Measurements from ENCODE around the gene FOXP1. TPM values are rescaled to one million over a fixed set of nuclear protein-coding genes. Genes with fewer than 3 reads are reported as not detected.

Gene FOXP1
- total RNA-seq, 2 experiments from 2014 or later: 178 TPM

DNA sequence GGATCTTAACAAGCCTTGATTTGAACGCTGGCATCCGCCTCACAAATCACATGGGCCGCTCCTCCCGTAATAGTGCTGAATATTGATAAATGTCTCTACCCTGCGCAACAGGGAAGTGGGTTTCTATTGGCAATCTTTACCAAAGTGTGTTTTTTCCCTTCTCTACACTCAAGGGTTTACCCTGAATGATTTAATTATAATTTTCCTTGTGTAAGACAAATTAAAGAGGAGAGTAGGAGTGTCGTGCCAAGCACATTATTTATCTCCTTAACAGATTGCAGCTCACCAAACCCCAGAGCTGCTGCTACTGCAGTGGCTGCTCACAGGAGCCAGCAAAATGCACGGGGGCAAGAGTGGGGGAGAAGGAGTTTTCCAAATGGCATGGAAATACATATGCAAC, 545.8 kb downstream of the FOXP1 start:
- Mint-ChIP-seq H3K27me3 (no peaks in the 10 kb centered on the region), H3K9me3 (no peaks in the 10 kb centered on the region), H3K4me3 (no peak overlapping the region), H3K4me1 (peaks cover 53% of the 10 kb centered on the region), H3K36me3 (peaks cover 61% of the 10 kb centered on the region), H3K27ac (no peak overlapping the region)
- ATAC-seq (ENCODE audit: low read depth) (no peak), DNase-seq (no peak)
- POLR2A ChIA-PET: no interaction called here

DNA sequence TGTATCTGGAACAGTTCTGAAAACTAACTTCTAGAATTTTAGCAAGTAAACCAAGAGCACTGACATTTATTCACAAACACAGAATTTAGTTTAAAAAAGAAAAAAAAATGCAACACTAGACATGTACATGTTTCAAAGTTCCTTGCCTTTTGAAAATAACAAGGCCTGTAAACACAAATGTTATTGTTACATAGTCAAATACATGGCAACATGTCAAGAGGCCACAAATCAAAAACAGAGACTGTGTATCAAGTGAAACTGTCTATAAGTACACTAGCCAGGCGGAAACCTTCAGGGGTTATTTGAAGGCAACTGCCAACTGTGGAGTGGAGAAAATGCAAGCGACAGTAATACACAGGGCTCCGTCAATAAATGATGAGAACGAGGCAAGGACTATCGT, 547.6 kb downstream of the FOXP1 start:
- no peaks in the 10 kb centered on the region for H3K27me3 Mint-ChIP-seq
- peaks cover 59% of the 10 kb centered on the region for H3K4me1 Mint-ChIP-seq
- H3K36me3 Mint-ChIP-seq: peaks cover 71% of the 10 kb centered on the region
- H3K4me3 Mint-ChIP-seq: no peak overlapping the region
- ATAC-seq (ENCODE audit: low read depth) (no peak), DNase-seq (no peak)
- H3K9me3 Mint-ChIP-seq: peaks cover 2% of the 10 kb centered on the region
- H3K27ac Mint-ChIP-seq: peak overlapping the region; percentile 34
- POLR2A ChIA-PET: interaction anchor here (0.6 kb wide), 1 partner anchor 95 kb away, joined by 3 read pairs; no protein-coding TSS in a partner anchor

DNA sequence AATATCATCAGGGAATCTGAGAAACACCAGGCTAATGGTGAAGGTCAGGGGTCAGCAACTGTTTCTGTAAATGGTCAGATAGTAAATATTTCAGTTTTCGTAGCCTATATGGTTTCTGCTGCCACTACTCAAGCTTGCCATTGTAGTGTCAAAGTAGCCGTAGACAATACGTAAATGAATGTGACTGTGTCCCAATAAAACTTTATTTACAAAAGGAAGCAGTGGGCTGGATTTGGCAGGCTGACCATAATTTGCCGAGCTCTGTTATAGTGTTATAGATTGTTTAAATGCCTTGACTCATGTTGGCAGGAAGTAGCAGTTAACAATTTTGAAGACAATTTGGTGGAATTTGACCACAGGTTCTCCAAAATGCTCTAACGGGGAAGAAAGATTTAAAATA, 548.2 kb downstream of the FOXP1 start:
- no peaks in the 10 kb centered on the region for H3K27me3 Mint-ChIP-seq
- H3K4me3 Mint-ChIP-seq: no peak overlapping the region
- ATAC-seq (ENCODE audit: low read depth): no peak
- peaks cover 56% of the 10 kb centered on the region for H3K4me1 Mint-ChIP-seq
- peak overlapping the region; percentile 54 for H3K27ac Mint-ChIP-seq
- H3K9me3 Mint-ChIP-seq: peaks cover 2% of the 10 kb centered on the region
- peaks cover 71% of the 10 kb centered on the region for H3K36me3 Mint-ChIP-seq
- DNase-seq: no peak
- POLR2A ChIA-PET: interaction anchor here (0.6 to 1.3 kb wide), 2 partner anchors 11 to 95 kb away, joined by 3 read pairs; no protein-coding TSS in a partner anchor

DNA sequence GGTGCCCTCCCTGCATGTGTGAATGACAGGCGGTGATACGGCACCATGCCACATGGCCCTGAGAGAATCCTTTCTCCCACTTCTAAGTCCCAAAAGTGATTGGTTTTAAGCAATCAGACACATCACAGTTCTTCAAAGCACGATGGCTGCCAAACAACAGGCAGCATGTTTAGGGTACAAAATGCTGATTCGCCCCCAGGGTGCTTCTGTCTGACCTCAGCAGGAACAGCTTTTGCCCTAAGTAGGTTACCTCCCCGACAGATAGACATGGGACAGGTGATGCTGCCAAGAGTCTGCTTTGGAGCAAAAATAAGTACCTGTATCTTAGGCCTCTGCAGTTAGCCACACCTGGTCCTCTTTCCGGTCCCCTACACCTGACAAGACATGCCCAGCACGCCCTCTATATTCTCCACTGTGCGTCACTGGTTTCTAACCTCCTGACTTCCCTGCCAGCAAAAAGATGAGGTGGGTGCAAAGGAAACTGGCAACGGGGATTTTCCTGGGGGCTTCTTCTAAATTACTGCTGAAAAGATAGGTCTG, 549.8 kb downstream of the FOXP1 start:
- no peaks in the 10 kb centered on the region for H3K27me3 Mint-ChIP-seq
- peaks cover 53% of the 10 kb centered on the region for H3K4me1 Mint-ChIP-seq
- peak overlapping the region; percentile 33 for H3K27ac Mint-ChIP-seq
- no peak for DNase-seq
- H3K9me3 Mint-ChIP-seq: peaks cover 2% of the 10 kb centered on the region
- POLR2A ChIA-PET: interaction anchor here (1.0 kb wide), 1 partner anchor 11 kb away, joined by 3 read pairs; no protein-coding TSS in a partner anchor
- H3K36me3 Mint-ChIP-seq: peaks cover 70% of the 10 kb centered on the region
- ATAC-seq (ENCODE audit: low read depth): no peak
- no peak overlapping the region for H3K4me3 Mint-ChIP-seq

DNA sequence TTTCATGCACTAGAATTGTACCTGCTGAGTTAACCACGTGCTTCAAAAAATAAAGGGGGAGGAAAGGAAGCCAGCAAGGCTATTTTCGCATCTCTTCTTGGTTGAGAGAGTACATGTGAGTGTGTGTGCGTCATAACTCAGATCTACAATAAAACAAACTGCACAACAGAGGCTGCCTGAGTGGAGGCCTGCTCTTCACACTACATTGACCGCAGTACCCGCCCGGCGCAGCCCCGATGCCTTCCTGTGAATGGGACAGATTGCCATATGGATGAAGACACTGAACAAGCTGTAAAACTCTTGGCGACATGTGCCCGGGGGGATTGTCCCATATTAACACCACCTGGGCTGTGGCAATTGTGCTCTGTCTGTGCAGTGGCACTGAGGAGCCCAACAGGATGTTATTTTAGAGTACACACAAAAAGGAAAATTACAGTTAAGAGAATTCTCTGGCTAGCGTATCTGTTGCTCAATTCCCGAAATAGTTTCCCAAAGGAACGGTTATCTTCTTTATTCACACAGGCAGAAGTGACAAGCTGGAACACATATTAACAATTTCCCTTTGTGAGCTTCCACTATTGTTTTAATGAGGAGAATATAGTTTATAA, 551.5 kb downstream of the FOXP1 start:
- Mint-ChIP-seq H3K27ac (no peak overlapping the region), H3K4me1 (peaks cover 49% of the 10 kb centered on the region), H3K36me3 (peaks cover 66% of the 10 kb centered on the region), H3K27me3 (no peaks in the 10 kb centered on the region), H3K4me3 (no peak overlapping the region), H3K9me3 (peaks cover 2% of the 10 kb centered on the region)
- peak; percentile 50 for ATAC-seq (ENCODE audit: low read depth)
- DNase-seq: no peak
- POLR2A ChIA-PET: interaction anchor here (0.6 kb wide), 1 partner anchor 33 kb away, joined by 3 read pairs; no protein-coding TSS in a partner anchor

DNA sequence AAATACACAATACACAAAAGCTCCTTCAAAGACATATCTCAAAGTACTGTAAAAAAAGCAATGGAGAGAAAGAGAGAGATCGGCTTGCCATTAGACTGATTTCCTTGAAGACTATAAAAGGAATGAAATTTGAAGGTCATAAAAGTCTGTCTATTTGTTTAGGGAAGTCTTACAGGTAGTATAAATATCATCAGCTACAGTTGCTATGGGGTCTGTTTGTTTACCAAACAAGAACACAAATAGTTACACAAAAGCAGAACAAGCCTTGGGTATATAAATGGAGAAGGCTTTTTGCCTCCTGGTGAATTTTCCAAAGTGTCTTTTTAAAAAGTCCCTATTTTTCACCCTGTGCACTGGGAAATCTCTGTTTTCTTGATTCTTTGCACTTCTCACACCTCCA, 552.3 kb downstream of the FOXP1 start:
- no peak for DNase-seq
- Mint-ChIP-seq H3K36me3 (peaks cover 67% of the 10 kb centered on the region), H3K27me3 (no peaks in the 10 kb centered on the region), H3K27ac (peak overlapping the region; percentile 45), H3K4me3 (no peak overlapping the region), H3K9me3 (peaks cover 2% of the 10 kb centered on the region), H3K4me1 (peaks cover 51% of the 10 kb centered on the region)
- POLR2A ChIA-PET: no interaction called here
- ATAC-seq (ENCODE audit: low read depth): no peak

DNA sequence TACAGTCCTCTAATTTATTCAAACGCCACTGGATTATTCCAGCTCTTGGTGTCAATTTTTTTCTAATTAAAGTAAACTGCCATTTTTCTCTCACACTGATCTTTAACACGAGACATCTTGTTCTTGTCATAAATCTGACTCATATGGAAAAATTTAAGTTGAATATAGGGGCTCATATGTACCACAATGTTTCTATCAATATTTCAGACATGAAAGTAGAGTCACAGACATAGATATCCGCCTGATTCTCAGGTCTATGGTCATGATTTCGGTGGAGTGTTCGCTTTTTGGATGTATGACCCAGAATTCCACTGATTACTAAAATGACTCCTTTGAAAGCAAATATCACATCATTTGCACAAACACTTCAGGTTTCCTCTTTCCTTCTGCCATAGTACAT, 552.8 kb downstream of the FOXP1 start:
- POLR2A ChIA-PET: interaction anchor here (1.5 kb wide), 1 partner anchor 34 kb away, joined by 3 read pairs; no protein-coding TSS in a partner anchor
- peak overlapping the region; percentile 45 for H3K27ac Mint-ChIP-seq

DNA sequence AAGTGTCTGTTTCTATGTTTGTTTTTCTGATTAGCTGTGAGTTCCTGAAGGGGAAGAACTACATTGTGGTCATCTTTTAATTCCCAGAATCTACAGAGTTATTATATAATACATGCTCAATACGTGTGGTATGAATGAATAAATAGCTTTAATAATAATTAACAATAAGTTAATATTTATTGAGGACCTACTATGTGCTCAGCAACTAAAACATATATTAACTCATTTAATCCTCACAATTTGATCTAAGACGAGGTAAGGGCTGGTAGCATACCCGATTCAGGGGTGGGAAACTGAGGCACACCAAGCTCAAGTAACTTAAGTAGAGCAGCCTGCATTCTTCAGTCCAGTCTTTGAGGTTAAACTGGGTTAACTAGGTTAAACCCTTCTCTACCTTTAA, 553.8 kb downstream of the FOXP1 start:
- Mint-ChIP-seq H3K4me3 (no peak overlapping the region), H3K27ac (no peak overlapping the region)

More for the DNA sequence above, 552.8 kb downstream of the FOXP1 start:
- ATAC-seq (ENCODE audit: low read depth) (no peak), DNase-seq (no peak)
- Mint-ChIP-seq H3K4me3 (no peak overlapping the region), H3K27me3 (no peaks in the 10 kb centered on the region), H3K36me3 (peaks cover 65% of the 10 kb centered on the region), H3K4me1 (peaks cover 52% of the 10 kb centered on the region), H3K9me3 (peaks cover 2% of the 10 kb centered on the region)

DNA sequence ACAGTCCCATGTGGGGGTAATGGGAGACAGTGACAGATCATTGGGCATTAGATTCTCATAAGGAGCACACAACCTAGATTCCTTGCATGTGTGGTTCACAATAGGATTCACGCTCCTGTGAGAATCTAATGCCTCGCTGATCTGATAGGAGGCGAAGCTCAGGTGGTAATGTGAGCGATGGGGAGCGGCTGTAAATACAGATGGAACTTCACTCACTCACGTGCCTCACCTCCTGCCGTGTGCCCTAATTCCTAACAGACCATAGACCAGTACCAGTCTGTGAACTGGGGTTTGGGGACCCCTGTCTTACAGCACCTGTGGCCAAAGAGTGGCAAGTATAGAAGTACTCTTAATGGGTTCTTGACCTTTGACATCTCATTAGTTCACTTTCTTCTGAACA, 554.7 kb downstream of the FOXP1 start:
- H3K9me3 Mint-ChIP-seq: peaks cover 2% of the 10 kb centered on the region
- peaks cover 63% of the 10 kb centered on the region for H3K36me3 Mint-ChIP-seq
- peak overlapping the region; percentile 21 for H3K27ac Mint-ChIP-seq
- no peak overlapping the region for H3K4me3 Mint-ChIP-seq
- no peak for DNase-seq
- no peak for ATAC-seq (ENCODE audit: low read depth)
- POLR2A ChIA-PET: interaction anchor here (1.2 kb wide), 1 partner anchor 18 kb away, joined by 4 read pairs; no protein-coding TSS in a partner anchor
- no peaks in the 10 kb centered on the region for H3K27me3 Mint-ChIP-seq
- peaks cover 52% of the 10 kb centered on the region for H3K4me1 Mint-ChIP-seq

More for the DNA sequence above, 553.8 kb downstream of the FOXP1 start:
- Mint-ChIP-seq H3K27me3 (no peaks in the 10 kb centered on the region), H3K9me3 (peaks cover 2% of the 10 kb centered on the region), H3K36me3 (peaks cover 63% of the 10 kb centered on the region), H3K4me1 (peaks cover 51% of the 10 kb centered on the region)
- no peak for DNase-seq
- ATAC-seq (ENCODE audit: low read depth): no peak
- POLR2A ChIA-PET: interaction anchor here (1.5 kb wide), 1 partner anchor 35 kb away, joined by 3 read pairs; no protein-coding TSS in a partner anchor

DNA sequence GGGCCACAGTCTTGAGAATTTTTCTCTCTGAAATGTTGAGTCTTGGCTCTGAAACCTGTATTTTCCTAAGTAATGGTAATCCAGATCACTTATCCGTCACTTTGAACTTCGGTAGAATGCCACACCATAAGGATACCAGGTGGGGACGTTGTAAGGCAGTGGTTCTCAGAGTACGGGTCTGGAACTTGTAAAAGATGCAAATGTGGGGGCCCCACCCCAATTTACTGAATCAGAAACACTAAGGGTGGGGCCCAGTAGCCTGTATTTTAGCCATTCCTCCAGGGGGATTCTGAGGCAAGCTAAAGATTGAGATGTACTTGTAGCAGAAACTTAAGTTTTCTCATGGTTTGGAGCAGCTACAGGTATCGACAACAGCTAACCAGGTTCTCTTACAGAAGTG, 555.3 kb downstream of the FOXP1 start:
- H3K27ac Mint-ChIP-seq: no peak overlapping the region
- no peak overlapping the region for H3K4me3 Mint-ChIP-seq
- POLR2A ChIA-PET: interaction anchor here (1.2 kb wide), 1 partner anchor 17 kb away, joined by 4 read pairs; no protein-coding TSS in a partner anchor
- DNase-seq: no peak
- H3K4me1 Mint-ChIP-seq: peaks cover 49% of the 10 kb centered on the region
- no peaks in the 10 kb centered on the region for H3K27me3 Mint-ChIP-seq
- H3K9me3 Mint-ChIP-seq: peaks cover 2% of the 10 kb centered on the region
- no peak for ATAC-seq (ENCODE audit: low read depth)
- peaks cover 62% of the 10 kb centered on the region for H3K36me3 Mint-ChIP-seq

DNA sequence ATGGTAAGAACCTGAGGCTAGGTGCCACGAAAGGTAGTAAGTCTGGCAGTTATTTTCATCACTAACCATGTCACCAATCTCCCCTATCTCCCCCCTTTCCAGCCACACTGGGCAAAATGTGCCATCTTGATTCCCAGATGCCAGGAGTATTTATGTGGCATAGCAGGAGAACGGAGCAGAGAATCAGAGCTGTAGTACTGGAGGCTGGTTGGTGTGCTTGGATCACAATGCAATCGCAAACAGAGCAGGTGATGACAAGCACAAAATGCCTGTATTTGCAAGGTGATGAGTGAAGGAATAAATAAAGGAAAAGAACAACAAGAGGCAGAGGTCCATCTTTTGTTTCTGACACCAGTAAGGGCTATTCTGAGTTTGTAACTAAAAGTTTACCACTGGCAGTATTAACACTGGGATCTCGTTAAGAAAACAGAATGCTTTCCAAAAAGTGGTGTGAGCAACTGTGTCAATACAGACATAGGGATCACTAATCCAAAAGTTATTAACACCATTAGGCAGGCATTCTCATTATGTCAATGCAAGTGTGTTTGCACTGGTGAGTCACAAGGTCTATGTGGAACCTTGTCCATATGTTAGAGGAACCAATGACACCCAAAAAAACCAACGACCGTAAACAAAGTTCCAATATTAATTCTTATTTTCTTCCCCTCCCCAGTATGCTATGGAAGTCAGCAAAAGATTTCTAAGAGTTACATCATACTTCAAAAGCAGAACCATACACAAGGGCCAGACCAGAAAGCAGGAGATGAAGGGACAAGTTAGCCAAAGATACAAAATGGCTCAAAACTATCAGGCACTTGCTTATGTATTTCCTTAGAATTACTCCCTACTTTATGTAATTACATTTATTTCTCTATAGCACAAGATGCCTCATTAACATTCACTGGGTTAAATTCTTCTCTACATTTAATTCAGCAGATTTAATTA, 556.6 kb downstream of the FOXP1 start:
- no peak for ATAC-seq (ENCODE audit: low read depth)
- H3K27me3 Mint-ChIP-seq: no peaks in the 10 kb centered on the region
- H3K4me3 Mint-ChIP-seq: no peak overlapping the region
- H3K36me3 Mint-ChIP-seq: peaks cover 58% of the 10 kb centered on the region
- H3K9me3 Mint-ChIP-seq: peaks cover 2% of the 10 kb centered on the region
- peaks cover 41% of the 10 kb centered on the region for H3K4me1 Mint-ChIP-seq
- no peak for DNase-seq
- peak overlapping the region; percentile 36 for H3K27ac Mint-ChIP-seq
- POLR2A ChIA-PET: no interaction called here

DNA sequence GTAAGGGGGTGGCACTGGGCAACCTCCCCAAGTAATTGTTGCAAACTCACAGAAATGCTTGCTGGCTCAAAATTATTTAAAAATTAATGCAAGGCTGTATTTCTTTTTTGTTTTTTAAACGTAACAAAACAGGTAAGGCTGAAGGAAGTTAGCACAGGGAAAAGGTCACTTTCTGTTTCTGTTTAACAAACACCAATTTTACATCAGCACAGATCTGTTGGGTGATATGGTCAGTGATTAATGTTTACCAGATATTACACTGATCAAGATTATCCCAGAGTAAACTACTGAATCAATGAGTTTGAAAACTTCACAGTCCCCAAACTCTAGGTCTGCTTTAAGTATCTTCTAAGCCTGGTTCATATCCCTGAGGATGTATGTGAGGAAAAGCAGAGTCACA, 558.0 kb downstream of the FOXP1 start:
- peak overlapping the region; percentile 14 for H3K4me3 Mint-ChIP-seq
- H3K36me3 Mint-ChIP-seq: peaks cover 54% of the 10 kb centered on the region
- DNase-seq (no peak), ATAC-seq (ENCODE audit: low read depth) (no peak)
- POLR2A ChIA-PET: no interaction called here
- no peaks in the 10 kb centered on the region for H3K27me3 Mint-ChIP-seq
- no peaks in the 10 kb centered on the region for H3K9me3 Mint-ChIP-seq
- peaks cover 41% of the 10 kb centered on the region for H3K4me1 Mint-ChIP-seq
- peak overlapping the region; percentile 50 for H3K27ac Mint-ChIP-seq

DNA sequence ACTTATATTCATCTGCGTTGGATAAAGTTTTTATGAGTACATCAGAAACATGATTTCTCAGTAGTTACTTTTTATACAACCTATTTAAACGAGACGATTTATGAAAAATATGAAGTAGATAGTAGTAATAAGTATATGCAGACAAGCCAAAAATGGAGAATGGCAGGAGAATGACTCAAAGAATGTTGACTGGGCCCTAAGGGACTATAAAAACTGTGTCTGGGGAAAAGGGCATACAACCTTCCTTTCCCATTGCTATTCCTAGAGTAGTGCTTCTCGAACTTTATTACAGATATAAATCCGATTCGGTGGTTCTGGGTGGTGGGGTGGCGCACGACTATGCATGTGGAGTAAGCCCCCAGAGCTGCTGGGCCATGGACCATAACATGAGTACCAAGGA, 558.5 kb downstream of the FOXP1 start:
- Mint-ChIP-seq H3K9me3 (no peaks in the 10 kb centered on the region), H3K36me3 (peaks cover 49% of the 10 kb centered on the region), H3K4me1 (peaks cover 42% of the 10 kb centered on the region), H3K27ac (peak overlapping the region; percentile 13), H3K4me3 (no peak overlapping the region), H3K27me3 (no peaks in the 10 kb centered on the region)
- POLR2A ChIA-PET: no interaction called here
- no peak for ATAC-seq (ENCODE audit: low read depth)
- no peak for DNase-seq
